UCSD-AML1 (cell line): ENCODE results near the gene FLRT2.

Experiments used
- DNase-seq: peaks from one replicate; lab custom pipeline; 2025; ENCODE audit not compliant: unreplicated experiment; lab: John Stamatoyannopoulos, UW

The FLRT2 gene

GRCh38 chr14:85587151-85587711 is 57.3 kb downstream of the FLRT2 start:
- DNase-seq, result no peak

- no peak for DNase-seq
Measured at GRCh38 chr14:85590784-85591183, 60.8 kb downstream of the FLRT2 start.

DNA sequence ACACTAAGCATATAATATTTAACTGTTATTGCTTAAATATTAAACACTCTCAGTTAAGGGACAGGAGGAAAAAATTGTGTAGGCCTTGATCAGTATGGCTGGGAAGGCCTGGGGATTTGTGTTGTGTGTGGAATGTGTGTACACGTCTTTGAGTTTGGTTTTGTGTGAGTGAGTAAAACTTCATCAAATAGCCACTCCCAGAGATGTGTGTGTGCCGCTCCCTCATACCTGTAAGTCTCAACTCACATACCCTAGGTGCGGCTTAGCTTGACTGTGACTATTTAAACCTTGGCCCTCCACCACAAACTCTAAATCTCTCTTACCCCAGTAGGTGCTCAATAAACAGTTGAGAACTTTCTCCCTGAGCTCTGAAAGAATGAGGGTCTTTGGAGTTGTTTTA is 64.3 kb downstream of the FLRT2 start:
- DNase-seq, result no peak

DNA sequence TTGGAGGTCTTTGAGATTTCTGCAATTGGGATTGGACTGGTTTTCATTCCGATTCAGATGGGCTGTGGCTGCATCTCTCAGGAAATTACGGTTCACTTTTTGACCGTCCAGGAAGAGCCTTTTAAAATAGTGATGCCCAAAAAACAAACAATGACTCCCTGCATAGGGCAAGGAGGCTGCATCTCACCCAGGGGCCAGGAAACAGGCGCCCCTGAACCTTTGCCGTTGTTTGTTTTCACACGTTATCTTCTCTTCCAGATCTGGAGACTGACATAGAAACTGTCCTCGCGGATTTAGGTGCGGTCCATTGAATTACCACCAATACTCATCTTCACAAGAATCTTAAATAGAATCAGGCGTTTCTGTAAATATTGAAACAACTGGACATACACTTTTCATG is 66.0 kb downstream of the FLRT2 start:
- DNase-seq, result no peak

GRCh38 chr14:85596562-85596961 is 66.6 kb downstream of the FLRT2 start:
- DNase-seq, result no peak

GRCh38 chr14:85597701-85598100 is 67.8 kb downstream of the FLRT2 start:
- DNase-seq, result no peak

GRCh38 chr14:85599939-85600338 is 70.0 kb downstream of the FLRT2 start:
- DNase-seq, result no peak

GRCh38 chr14:85601246-85601645 is 71.3 kb downstream of the FLRT2 start:
- DNase-seq, result no peak

DNA sequence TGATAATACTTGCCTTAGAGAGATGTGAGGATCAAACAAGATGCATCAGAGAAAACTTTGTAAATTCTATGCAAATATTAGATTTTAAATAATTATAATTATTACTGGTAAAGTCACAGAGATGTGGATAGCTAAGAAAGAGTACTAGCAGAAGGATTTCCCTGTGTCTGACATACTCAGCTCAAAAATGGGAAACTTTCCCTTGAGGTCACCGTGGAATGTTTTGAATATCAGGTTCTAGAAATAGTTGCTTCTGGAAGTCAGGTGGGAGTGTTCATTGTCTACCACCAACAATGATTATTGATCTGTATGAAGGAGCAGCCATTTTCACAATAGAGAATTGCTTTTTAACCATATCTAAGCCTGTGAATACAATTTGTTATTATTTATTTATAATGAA is 71.7 kb downstream of the FLRT2 start:
- no peak for DNase-seq

GRCh38 chr14:85602345-85602744 is 72.4 kb downstream of the FLRT2 start:
- DNase-seq, result no peak

DNA sequence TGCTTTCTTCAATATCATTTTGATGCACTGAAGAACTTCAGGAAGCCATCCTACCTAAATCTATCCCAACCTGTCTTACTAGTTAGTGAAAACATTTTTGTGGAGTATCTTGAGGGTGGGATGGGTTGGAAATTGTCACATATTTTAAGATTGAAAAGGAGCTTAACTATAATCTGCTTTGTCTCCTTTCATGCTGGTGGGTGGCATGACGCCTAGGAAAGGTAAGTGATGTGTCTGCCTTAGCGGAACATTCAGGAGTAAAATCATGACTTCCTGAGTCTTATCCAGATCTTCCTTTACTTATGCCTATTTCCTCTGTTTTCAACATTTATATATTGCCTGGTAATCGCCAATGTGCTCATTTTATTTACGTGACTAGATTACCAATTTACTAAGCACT is 74.1 kb downstream of the FLRT2 start:
- DNase-seq, result no peak

GRCh38 chr14:85604714-85605113 is 74.8 kb downstream of the FLRT2 start:
- DNase-seq, result no peak

DNA sequence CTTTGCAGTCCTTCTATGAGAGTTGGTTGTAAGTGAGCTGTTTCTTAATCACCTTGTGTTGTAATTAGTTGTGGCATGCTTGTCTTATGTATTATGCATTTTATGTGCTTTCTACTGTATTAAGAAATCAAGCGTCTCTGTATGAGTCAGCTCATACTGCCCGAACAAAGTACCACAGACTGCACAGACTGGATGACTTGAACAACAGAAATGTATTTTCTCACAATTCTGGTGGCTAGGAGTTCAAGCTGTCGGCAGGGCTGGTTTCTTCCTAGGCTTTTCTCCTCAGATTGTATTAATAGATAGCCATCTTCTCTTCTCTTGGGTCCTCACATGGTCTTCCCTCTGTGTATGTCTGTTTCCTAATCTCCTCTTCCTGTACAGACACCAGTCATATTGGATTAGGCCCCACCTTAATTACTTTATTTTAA is 77.7 kb downstream of the FLRT2 start:
- no peak for DNase-seq

GRCh38 chr14:85613496-85613895 is 83.6 kb downstream of the FLRT2 start:
- DNase-seq, result no peak

- DNase-seq, result no peak
Measured at GRCh38 chr14:85616386-85616885, 86.5 kb downstream of the FLRT2 start.

DNA sequence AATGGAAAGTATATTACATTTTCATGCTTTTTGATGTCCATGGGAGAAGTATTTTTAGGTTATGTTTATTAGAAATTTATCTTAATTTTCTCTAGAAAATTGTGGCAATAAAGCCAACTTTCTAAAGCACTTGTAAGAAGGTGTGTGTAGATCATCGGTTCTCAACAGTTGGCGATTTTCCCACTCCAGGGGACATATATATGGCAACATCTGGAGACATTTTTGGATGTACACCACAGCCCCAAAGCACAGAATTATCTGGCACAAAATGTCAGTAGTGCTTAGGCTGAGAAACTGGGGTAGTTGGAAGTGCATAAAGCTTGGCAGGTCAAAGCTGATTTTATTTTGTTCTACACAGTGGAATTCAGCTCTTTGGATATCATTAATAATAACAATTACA is 86.9 kb downstream of the FLRT2 start:
- no peak for DNase-seq

DNA sequence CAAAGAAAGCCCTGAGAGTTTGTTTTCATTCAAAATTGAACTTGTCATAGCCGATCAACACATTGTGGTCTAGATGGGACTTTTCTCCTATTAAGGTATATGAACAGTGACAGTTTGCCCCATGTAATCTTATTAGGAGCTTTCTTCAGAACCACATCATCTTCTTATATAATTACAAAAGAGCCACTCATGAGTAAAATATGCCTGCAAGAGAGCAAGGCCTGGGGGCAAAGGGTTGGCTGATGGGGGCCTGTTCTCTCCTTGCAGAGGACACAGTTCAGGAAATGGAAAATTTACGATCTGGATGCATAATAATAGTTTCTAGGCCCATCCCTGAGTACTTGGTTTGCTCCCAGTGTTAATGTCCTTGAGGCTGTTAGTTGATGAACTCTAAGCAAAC is 87.8 kb downstream of the FLRT2 start:
- no peak for DNase-seq

DNA sequence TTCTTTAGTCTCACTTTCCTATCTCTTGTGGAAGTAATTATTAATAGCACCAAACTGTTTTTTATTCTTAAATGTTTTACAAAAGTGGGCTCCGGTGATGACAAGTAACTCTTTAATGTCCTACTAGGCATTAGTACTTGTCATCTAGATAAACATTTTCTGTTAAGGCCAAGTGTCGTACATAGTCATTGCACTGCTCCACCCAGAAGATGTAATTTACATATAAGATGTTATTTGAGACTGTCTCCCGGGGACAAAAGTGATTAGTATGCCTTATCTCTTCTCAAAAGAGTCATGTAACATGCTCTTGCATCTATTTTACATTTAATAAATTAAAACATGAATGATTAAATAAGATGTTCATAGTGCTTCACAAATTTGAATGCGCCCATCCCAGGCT is 88.4 kb downstream of the FLRT2 start:
- DNase-seq, result no peak

DNA sequence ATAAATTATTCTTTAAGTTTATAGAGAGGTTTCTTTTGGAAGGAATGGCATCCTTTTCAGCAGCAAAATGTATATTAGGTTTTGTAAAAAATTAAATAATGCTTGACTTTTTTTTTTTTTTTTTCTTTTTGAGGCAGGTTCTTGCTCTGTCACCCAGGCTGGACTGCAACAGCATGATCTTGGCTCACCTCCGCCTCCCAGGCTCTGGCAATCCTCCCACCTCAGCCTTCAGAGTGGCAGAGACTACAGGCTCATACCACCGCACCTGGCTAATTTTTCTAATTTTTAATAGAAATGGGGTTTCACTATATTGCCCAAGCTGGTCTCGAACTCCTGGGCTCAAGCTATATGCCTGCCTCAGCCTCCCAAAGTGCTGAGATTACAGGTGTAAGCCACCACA is 89.0 kb downstream of the FLRT2 start:
- no peak for DNase-seq

- DNase-seq, result no peak
Measured at GRCh38 chr14:85619851-85620250, 89.9 kb downstream of the FLRT2 start.

GRCh38 chr14:85620947-85621346 is 91.0 kb downstream of the FLRT2 start:
- DNase-seq, result no peak

DNA sequence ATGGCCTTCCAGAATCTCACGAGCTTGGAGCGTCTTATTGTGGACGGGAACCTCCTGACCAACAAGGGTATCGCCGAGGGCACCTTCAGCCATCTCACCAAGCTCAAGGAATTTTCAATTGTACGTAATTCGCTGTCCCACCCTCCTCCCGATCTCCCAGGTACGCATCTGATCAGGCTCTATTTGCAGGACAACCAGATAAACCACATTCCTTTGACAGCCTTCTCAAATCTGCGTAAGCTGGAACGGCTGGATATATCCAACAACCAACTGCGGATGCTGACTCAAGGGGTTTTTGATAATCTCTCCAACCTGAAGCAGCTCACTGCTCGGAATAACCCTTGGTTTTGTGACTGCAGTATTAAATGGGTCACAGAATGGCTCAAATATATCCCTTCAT is 92.2 kb downstream of the FLRT2 start:
- no peak for DNase-seq

GRCh38 chr14:85622986-85623685 is 93.2 kb downstream of the FLRT2 start:
- no peak for DNase-seq
